Endothelial cell of umbilical vein (primary cell): ENCODE results near the gene PLEKHH2. TPM values are rescaled to one million over a fixed set of nuclear protein-coding genes. Genes with fewer than 3 reads are reported as not detected.

Experiments
- BruUV-seq: library from RNA; stranded (reverse); fragments of 400-500 nt; replicated peaks from 2 replicates; lab custom pipeline; 2021; lab: Mats Ljungman, UMichigan
- CTCF ChIA-PET: fragments of 300-600, 350-600 bp; sonication (Branson Sonifier 250); formaldehyde crosslinking; loops from one replicate; lab custom pipeline; 2021; ENCODE audit warnings: antibody characterized with exemption, inconsistent platforms; lab: Charles Lee
- POLR2A ChIA-PET: fragments of 300-600, 350-600 bp; sonication (Branson Sonifier 250); formaldehyde crosslinking; loops from one replicate; lab custom pipeline; 2021; ENCODE audit warnings: antibody characterized with exemption, inconsistent platforms; lab: Charles Lee
- DNase-seq: peaks from one replicate; pipeline ENCODE4 v3.0.0-alpha.2; 2011; ENCODE audit warnings: low read depth, low spot score
- FAIRE-seq: peaks from 2 replicates; lab custom pipeline; 2011; peaks lifted over from hg19 to GRCh38; lab: Jason Lieb, UNC
- H2AFZ ChIP-seq: 2 replicates; pipeline ENCODE4 v1.6.0; 2012; ENCODE audit warnings: low read depth, low read length, control low read depth, inconsistent platforms
- H3K27ac ChIP-seq: 2 replicates; pipeline ENCODE4 v1.5.1; 2011; ENCODE audit warnings: low read depth, mild to moderate bottlenecking, control low read depth, low read length, moderate library complexity; ENCODE audit not compliant: insufficient read depth
- H3K27me3 ChIP-seq, 2 experiments: 2 replicates each; pipeline versions ENCODE4 v1.6.0 to v1.6.1; 2011; ENCODE audit warnings: low read length in 2 of 2, mixed read lengths in 1 of 2; ENCODE audit not compliant: control insufficient read depth in 2 of 2, insufficient read depth in 2 of 2
- H3K36me3 ChIP-seq, 2 experiments: 2 replicates in 1 of 2; 3 replicates in 1 of 2; pipeline ENCODE4 v1.5.1; 2011; ENCODE audit warnings: low read length in 2 of 2, mild to moderate bottlenecking in 1 of 2, moderate library complexity in 1 of 2; ENCODE audit not compliant: control insufficient read depth in 2 of 2, insufficient read depth in 2 of 2; ENCODE audit errors: extremely low read depth in 1 of 2
- H3K4me1 ChIP-seq: 3 replicates; pipeline ENCODE4 v1.5.1; 2011; ENCODE audit warnings: mild to moderate bottlenecking, low read length; ENCODE audit not compliant: control insufficient read depth, insufficient read depth; ENCODE audit errors: extremely low read depth
- H3K4me2 ChIP-seq: 2 replicates; pipeline ENCODE4 v1.6.1; 2011; ENCODE audit warnings: low read length, control low read depth, mixed read lengths; ENCODE audit not compliant: insufficient read depth
- H3K4me3 ChIP-seq, 3 experiments: fragments of 200-600 bp in 1 of 3; sonication (generic), shearing (Covaris generic) in 1 of 3; replicated peaks in 1 of 3; 2 replicates each; pipeline ENCODE4 v1.5.1; 2011 to 2016; ENCODE audit warnings: control low read depth in 3 of 3, low read length in 3 of 3, mild to moderate bottlenecking in 2 of 3, inconsistent platforms in 1 of 3, low read depth in 1 of 3, moderate library complexity in 1 of 3; ENCODE audit not compliant: insufficient read depth in 1 of 3
- H3K79me2 ChIP-seq: 2 replicates; pipeline ENCODE4 v1.6.0; 2012; ENCODE audit warnings: low read length, inconsistent platforms; ENCODE audit not compliant: control insufficient read depth, insufficient read depth
- H3K9ac ChIP-seq: replicated peaks from 2 replicates; pipeline ENCODE3; 2011; ENCODE audit warnings: low read length, control low read depth; ENCODE audit not compliant: insufficient read depth; ENCODE audit errors: extremely low read depth
- H3K9me1 ChIP-seq: replicated peaks from 3 replicates; pipeline ENCODE4 v1.6.0; 2011; ENCODE audit warnings: mild to moderate bottlenecking, low read length; ENCODE audit not compliant: control insufficient read depth, insufficient read depth; ENCODE audit errors: extremely low read depth
- H3K9me3 ChIP-seq: replicated peaks from 2 replicates; pipeline ENCODE4 v1.5.1; 2012; ENCODE audit warnings: low read length, inconsistent platforms; ENCODE audit not compliant: control insufficient read depth, insufficient read depth
- H4K20me1 ChIP-seq: replicated peaks from 2 replicates; pipeline ENCODE3; 2011; ENCODE audit warnings: mild to moderate bottlenecking, low read length; ENCODE audit not compliant: control insufficient read depth, insufficient read depth; ENCODE audit errors: extremely low read depth
- EZH2 ChIP-seq: IDR thresholded peaks from 2 replicates; pipeline ENCODE4 v1.6.1; 2012; ENCODE audit warnings: borderline replicate concordance, low read depth, mild to moderate bottlenecking, moderate library complexity, low read length, inconsistent platforms; ENCODE audit not compliant: severe bottlenecking
- FOS ChIP-seq: IDR thresholded peaks from 2 replicates; pipeline ENCODE4 v1.6.1; 2011; ENCODE audit warnings: mild to moderate bottlenecking, low read length, moderate library complexity, borderline replicate concordance; ENCODE audit not compliant: insufficient read depth
- JUN ChIP-seq: IDR thresholded peaks from 2 replicates; pipeline ENCODE4 v1.6.1; 2011; ENCODE audit warnings: borderline replicate concordance, low read depth; ENCODE audit not compliant: insufficient read length, insufficient read depth
- MAX ChIP-seq: IDR thresholded peaks from 2 replicates; pipeline ENCODE4 v1.6.1; 2011; ENCODE audit not compliant: insufficient read depth, insufficient read length
- POLR2AphosphoS5 ChIP-seq: IDR thresholded peaks from 2 replicates; pipeline ENCODE4 v1.6.1; 2012; ENCODE audit warnings: low read depth, mild to moderate bottlenecking, control low read depth, low read length, moderate library complexity; ENCODE audit not compliant: insufficient read depth
- dilution Hi-C: fragments of 300-500 bp; cut with MboI; formaldehyde crosslinking; loops from one replicate; pipeline ENCODE4 v1.15.0; 2019; ENCODE audit warnings: low sequenced_read_pairs; ENCODE audit not compliant: extremely low pct_ligation_motif_present
- intact Hi-C: fragments of 100-400 bp; cut with micrococcal nuclease; formaldehyde crosslinking; loops from one replicate; pipeline ENCODE4 v1.10.0; 2022
- polyA plus RNA-seq, 4 experiments: library from polyadenylated mRNA; depleted of rRNA in 3 of 4; stranded (reverse) in 3 of 4; unstranded in 1 of 4; fragments of >200 nt; gene quantifications; 2 replicates each; pipeline versions ENCODE4 v1.2.1 to v1.2.3, GENCODE V29; 2011 to 2012; ENCODE audit warnings: missing spikeins in 1 of 4
- small RNA-seq: library from RNA; depleted of rRNA; stranded (forward); fragments of <200 nt; gene quantifications from one replicate; pipeline ENCODE3, GENCODE V24; 2012; ENCODE audit warnings: low replicate concordance, low read depth; ENCODE audit not compliant: insufficient read depth, insufficient read length
- total RNA-seq: library from RNA; stranded (reverse); gene quantifications from 2 replicates; pipeline ENCODE4 v1.2.3, GENCODE V29; 2021

Gene PLEKHH2
- total and polyA plus RNA-seq, 2 donors (not counting 3 experiments of a cell fraction or from before 2014, with no cell fraction given), result 0.41 to 0.58 TPM

GRCh38 chr2:43814711-43815110, 177.7 kb downstream of the PLEKHH2 start:
- Histone ChIP-seq H2AFZ (no peak overlapping the region), H3K4me1 (peaks cover 10% of the 10 kb centered on the region), H3K36me3 (no peaks in the 10 kb centered on the region), H3K27me3 (no peaks in the 10 kb centered on the region), H3K9ac (no peak overlapping the region), H3K4me2 (no peak overlapping the region), H3K79me2 (no peaks in the 10 kb centered on the region), H3K9me1 (no peaks in the 10 kb centered on the region), H3K27ac (no peak overlapping the region), H4K20me1 (no peaks in the 10 kb centered on the region), H3K9me3 (no peaks in the 10 kb centered on the region), H3K4me3 (no peak overlapping the region)
- POLR2A ChIA-PET, result no interaction called here
- dilution Hi-C loops, result no loop called here
- no peak for TF ChIP-seq MAX
- TF ChIP-seq FOS, result no peak
- TF ChIP-seq EZH2, result no peak
- TF ChIP-seq POLR2AphosphoS5, result no peak
- TF ChIP-seq JUN, result no peak
- no TSS peak for BruUV-seq
- intact Hi-C loops, result no loop called here
- DNase-seq, result no peak
- FAIRE-seq, result no peak
- CTCF ChIA-PET, result no interaction called here

Small RNA genes within 50 kb of the gene (small RNA-seq; reads per million reads assigned to genes)
- gene RF00019 (not detected), gene RN7SKP66 (not detected)

Other genes starting within 250 kb of the PLEKHH2 start
- 23.7 and 25.3 TPM in 2 replicates for gene THADA, start 41.2 kb upstream of the PLEKHH2 start, total RNA-seq
- 22.3 and 22.6 TPM in 2 replicates for gene THADA, start 41.2 kb upstream of the PLEKHH2 start, polyA plus RNA-seq
- gene C1GALT1C1L, start 39.2 kb downstream of the PLEKHH2 start, total RNA-seq, result 0.40 and 0.74 TPM in 2 replicates
- 0.38 and 0.76 TPM in 2 replicates for gene C1GALT1C1L, start 39.2 kb downstream of the PLEKHH2 start, polyA plus RNA-seq
- gene DYNC2LI1, start 136.8 kb downstream of the PLEKHH2 start, total RNA-seq, result 8.7 and 8.9 TPM in 2 replicates
- gene DYNC2LI1, start 136.8 kb downstream of the PLEKHH2 start, polyA plus RNA-seq, result 2.9 and 4.2 TPM in 2 replicates
- gene ABCG5, start 201.6 kb downstream of the PLEKHH2 start, total RNA-seq, result not detected in 2 replicates
- gene ABCG5, start 201.6 kb downstream of the PLEKHH2 start, polyA plus RNA-seq, result not detected in 2 replicates
- gene ABCG8, start 201.7 kb downstream of the PLEKHH2 start, total RNA-seq, result not detected in 2 replicates
- not detected in 2 replicates for gene ABCG8, start 201.7 kb downstream of the PLEKHH2 start, polyA plus RNA-seq